KOPT-K1 (cell line): ENCODE results near the gene TACC2.

Experiments used
- H3K27ac ChIP-seq: fragments of 200-600 bp; sonication (generic); 2 replicates; pipeline ENCODE4 v1.5.1; 2016; ENCODE audit warnings: antibody characterized with exemption, mild to moderate bottlenecking, low read depth, low read length; ENCODE audit not compliant: poor library complexity, severe bottlenecking
- H3K36me3 ChIP-seq: fragments of 200-600 bp; sonication (generic); 2 replicates; pipeline ENCODE4 v1.5.1; 2017; ENCODE audit warnings: antibody characterized with exemption, mild to moderate bottlenecking, low read length, moderate library complexity; ENCODE audit not compliant: insufficient read depth
- H3K9me3 ChIP-seq: fragments of 200-600 bp; sonication (generic); 2 replicates; pipeline ENCODE4 v1.5.1; 2017; ENCODE audit warnings: antibody characterized with exemption, low read length, mild to moderate bottlenecking; ENCODE audit not compliant: insufficient read depth, poor library complexity, severe bottlenecking

The TACC2 gene

DNA sequence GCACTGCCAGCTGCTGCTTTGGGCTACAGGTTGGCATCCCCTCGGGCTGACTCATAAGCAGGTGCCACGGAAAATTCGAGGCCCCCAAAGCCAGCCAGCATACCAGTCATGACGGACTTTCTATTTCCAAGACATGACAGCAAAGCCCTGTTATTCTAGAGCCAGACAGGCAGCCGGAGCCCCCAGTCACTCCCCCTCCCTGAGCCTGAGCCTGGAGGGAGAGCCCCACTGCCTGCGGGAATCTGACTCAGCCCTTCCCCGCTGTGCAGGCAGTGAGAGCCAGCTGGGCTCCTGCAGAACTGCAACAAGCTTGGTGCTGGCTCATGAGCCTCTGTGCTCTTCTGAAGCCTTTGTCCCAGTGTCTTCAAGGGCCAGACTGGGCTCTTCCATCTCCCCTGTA lies 297.9 kb downstream of the TACC2 start:
- H3K9me3 ChIP-seq = no peaks in the 10 kb centered on the region
- H3K36me3 ChIP-seq = no peaks in the 10 kb centered on the region
- no peak overlapping the region for H3K27ac ChIP-seq

GRCh38 chr10:122287570-122287969 lies 298.6 kb downstream of the TACC2 start:
- Histone ChIP-seq H3K9me3 (no peaks in the 10 kb centered on the region), H3K36me3 (no peaks in the 10 kb centered on the region), H3K27ac (no peak overlapping the region)

DNA sequence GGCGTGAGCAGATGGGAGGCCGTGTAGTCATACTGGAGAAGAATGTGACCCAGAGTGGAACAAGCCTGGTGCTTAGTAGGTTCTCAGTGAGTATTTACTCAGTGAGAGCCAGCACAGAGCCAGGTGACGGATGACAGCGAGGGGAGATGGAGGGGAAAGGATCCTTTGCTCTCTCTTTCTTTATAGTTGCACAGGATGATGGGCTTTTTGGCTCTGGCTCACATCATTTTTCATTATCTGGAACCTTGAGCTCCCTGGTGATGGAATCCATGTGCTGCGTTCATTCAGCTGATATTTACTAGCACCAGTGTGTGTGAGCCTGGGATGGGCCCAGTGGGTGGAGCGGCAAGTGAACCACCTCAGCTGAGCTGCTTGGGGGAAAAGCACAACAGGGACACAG lies 299.3 kb downstream of the TACC2 start:
- Histone ChIP-seq H3K36me3 (no peaks in the 10 kb centered on the region), H3K27ac (no peak overlapping the region), H3K9me3 (no peaks in the 10 kb centered on the region)

GRCh38 chr10:122288917-122289316 lies 300.0 kb downstream of the TACC2 start:
- Histone ChIP-seq H3K36me3 (no peaks in the 10 kb centered on the region), H3K9me3 (no peaks in the 10 kb centered on the region), H3K27ac (no peak overlapping the region)

GRCh38 chr10:122290334-122290733 lies 301.4 kb downstream of the TACC2 start:
- no peaks in the 10 kb centered on the region for H3K36me3 ChIP-seq
- no peaks in the 10 kb centered on the region for H3K9me3 ChIP-seq
- H3K27ac ChIP-seq = no peak overlapping the region

DNA sequence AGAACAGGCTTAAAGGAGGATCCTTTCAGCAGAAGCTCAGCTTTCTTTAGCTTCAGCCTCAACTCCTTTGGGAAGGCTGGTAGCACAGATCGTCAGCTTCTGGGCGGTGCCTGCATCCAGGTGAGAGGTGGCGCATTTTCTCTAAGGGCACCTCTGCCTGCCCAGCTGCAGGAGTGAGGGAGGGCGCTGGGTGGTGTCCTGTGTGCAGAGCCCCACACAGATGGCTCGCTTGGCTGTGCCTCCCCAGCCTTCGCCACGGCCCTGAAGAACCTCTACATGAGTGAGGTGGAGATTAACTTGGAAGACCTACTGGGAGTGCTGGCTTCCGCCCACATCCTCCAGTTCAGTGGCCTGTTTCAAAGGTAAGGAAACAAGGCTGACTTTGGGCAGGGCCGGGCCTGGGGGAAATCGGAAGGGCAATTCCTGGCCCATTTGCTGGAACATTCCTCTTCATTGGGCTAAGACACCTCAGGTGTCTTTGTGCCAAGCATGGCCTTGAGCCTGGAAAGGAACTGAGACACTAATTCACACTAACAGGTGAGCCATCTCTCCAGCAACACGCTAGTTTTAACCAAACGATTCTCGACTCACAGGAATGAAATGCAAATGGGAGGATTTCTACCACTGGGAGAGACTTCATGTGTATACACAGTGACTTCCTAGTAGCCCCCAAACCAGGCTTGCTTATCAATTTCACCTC lies 302.0 kb downstream of the TACC2 start:
- Histone ChIP-seq H3K36me3 (no peaks in the 10 kb centered on the region), H3K27ac (no peak overlapping the region), H3K9me3 (no peaks in the 10 kb centered on the region)

- H3K27ac ChIP-seq = no peak overlapping the region
- no peaks in the 10 kb centered on the region for H3K36me3 ChIP-seq
- no peaks in the 10 kb centered on the region for H3K9me3 ChIP-seq
These were observed 302.8 kb downstream of the TACC2 start for GRCh38 chr10:122291739-122292138.

- Histone ChIP-seq H3K27ac (no peak overlapping the region), H3K36me3 (no peaks in the 10 kb centered on the region), H3K9me3 (no peaks in the 10 kb centered on the region)
These were observed 303.4 kb downstream of the TACC2 start for GRCh38 chr10:122292376-122292775.

GRCh38 chr10:122293156-122293960 lies 304.4 kb downstream of the TACC2 start:
- Histone ChIP-seq H3K36me3 (no peaks in the 10 kb centered on the region), H3K27ac (no peak overlapping the region), H3K9me3 (no peaks in the 10 kb centered on the region)

GRCh38 chr10:122293961-122294380 lies 305.0 kb downstream of the TACC2 start:
- no peaks in the 10 kb centered on the region for H3K9me3 ChIP-seq
- no peaks in the 10 kb centered on the region for H3K36me3 ChIP-seq
- H3K27ac ChIP-seq = no peak overlapping the region

DNA sequence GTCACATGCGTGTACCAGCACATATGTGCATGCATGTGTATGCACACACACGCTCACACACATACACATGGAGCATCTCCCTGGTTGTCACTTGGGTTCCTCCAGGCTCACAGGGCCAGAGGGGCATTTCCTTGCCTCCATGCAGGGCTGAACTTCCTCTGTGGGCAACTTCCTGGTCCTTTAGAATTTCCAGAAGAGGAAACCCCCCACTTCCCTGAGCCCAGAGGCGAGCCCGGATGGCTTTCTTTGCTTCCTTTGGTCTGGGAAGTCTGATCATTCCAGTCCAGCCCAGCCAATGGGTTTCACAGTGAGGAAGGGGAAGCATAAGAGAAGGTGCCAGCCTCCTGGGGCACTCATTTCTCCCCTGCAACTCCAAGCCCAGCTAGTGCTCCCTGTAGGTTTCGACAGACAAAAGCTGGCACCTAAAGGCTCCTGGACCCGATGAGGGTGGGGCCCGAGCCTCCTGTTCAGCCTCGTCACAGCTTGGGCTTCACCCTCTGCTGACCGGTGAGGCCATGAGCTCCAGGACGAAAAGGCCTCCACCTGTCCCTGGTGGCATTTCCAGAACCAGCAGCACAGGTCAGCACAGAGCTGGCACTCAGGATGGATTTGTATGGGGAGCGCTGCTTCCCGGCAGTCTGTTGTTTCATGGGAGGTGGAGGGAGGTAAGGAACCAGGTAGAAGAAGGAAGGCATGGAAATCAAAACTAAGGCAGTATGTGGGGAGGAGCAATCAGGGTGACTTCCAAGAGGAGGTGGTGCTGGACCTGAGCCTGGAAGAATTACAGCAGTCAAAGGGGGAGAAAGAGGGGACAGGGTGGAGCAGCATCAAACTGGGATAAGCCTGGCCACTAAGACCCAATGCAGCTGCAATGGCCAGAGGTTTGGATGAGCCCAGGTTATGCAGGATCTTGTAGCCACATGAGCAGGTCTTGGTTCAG lies 305.8 kb downstream of the TACC2 start:
- Histone ChIP-seq H3K9me3 (no peaks in the 10 kb centered on the region), H3K36me3 (no peaks in the 10 kb centered on the region)

DNA sequence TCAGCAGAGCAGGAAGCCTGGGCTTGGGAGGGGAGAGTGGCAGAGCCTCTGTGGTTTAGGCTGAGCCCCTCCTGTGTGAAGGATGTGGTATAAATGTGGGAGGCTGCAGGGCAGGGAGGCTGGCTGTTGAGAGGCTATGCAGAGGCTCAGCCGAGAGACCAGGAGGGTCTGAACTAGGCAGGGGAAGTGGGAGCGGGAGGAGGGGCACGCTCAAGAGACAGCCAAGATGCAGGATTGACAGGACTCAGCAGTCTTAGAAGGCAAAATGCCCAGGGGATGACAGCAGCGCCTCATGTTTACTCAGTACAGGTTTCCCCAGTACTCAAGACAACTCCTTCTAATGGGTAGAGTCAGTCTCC lies 306.5 kb downstream of the TACC2 start:
- Histone ChIP-seq H3K9me3 (no peaks in the 10 kb centered on the region), H3K36me3 (no peaks in the 10 kb centered on the region), H3K27ac (no peak overlapping the region)

More for the DNA sequence above, 305.8 kb downstream of the TACC2 start:
- no peak overlapping the region for H3K27ac ChIP-seq

DNA sequence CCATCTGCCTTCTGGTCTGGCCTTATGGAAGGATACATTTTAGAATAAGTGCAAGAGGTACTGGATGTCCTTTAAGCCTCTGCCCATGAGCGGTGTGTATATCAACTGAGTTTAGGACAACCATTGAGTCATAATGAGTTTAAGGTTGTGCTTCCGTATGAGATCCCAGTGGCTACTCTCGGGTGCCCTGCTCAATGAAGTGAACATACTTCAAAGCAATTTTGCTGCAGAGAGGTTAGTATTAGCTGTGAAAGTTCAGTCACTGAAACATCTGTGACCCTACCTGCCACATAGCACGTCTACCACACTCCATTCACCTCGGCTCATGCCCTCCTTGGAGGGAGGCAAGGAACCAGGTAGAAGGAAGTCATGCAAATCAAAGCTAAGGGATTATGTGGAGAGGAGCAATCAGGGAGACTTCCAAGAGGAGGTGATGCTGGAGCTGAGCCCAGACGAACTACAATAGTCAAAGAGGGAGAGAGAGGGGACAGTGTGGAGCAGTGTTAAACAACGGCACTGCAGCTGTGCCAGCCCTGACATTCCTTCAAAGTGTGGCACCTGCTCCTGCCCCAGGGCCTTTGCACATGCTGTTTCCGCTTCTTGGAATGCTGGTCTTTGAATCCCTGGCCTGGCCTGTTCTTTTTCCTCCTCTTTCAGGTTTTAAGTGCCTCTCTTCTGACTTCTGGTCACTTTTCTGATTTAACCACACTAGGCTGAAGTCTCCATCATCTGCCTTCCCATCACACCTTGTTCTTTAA lies 307.6 kb downstream of the TACC2 start:
- Histone ChIP-seq H3K27ac (no peak overlapping the region), H3K9me3 (no peaks in the 10 kb centered on the region), H3K36me3 (no peaks in the 10 kb centered on the region)

- H3K27ac ChIP-seq = no peak overlapping the region
These were observed 308.6 kb downstream of the TACC2 start for GRCh38 chr10:122297583-122297982.

More at GRCh38 chr10:122297583-122297982, 308.6 kb downstream of the TACC2 start:
- Histone ChIP-seq H3K36me3 (no peaks in the 10 kb centered on the region), H3K9me3 (no peaks in the 10 kb centered on the region)
